Stimulated activated CD4-positive, alpha-beta T cell treated with anti-CD3 and anti-CD28 coated beads, TNF-alpha, amount 100 ng/mL, for 1 hour (primary cell): Measurements from ENCODE around the gene GPC5.
A peak's percentile ranks its signal among the peaks of the same experiment; 100 is the strongest.
"Not testable (repeated sequence)": the region's sequence is repeated elsewhere in the genome, so short reads cannot be mapped to it uniquely, and the experiment has no call there.

Source experiments
- DNase-seq, 3 donors: peaks; one replicate each; pipeline ENCODE4 v3.0.0-alpha.2; 2020; ENCODE audit warnings: low read depth in 3 of 3, low spot score in 1 of 3

GPC5 gene

DNA sequence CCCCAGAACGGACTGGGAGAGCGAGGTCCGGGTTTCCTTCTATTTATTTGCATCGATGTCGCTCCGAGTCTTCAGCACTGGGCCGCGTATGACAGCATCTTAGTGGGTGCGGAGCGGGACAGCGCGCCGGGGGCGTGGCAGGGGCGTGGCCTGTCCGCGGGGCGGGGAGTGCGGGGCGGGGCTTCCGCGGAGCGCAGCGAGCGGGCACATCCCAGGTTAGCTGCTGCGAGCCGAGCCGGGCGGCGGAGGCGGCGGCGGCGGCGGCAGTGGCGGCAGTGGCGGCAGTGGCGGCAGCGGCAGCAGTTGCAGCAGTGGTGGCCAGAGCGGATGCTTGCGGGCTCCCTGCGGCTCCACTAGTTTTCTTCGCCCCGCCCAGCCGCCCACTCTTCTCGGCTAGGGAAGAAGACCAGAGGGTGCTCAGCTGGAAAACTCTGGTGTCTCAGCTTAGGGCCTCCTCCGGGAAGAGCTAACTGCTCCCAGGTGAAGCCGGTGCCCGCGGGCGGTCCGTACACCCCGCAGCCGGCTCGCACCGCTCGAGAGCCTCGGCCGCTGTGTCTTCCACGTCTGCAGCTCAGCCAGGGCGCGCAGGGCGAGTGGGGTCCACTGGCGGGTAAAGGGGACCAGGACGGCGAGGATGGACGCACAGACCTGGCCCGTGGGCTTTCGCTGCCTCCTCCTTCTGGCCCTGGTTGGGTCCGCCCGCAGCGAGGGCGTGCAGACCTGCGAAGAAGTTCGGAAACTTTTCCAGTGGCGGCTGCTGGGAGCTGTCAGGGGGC lies at the start of gene GPC5:
Gene GPC5 (plus strand): TSS at position 209 of the 776 bp plus-strand sequence.
- peak; percentile 61 to 80 (median 74) for DNase-seq

DNA sequence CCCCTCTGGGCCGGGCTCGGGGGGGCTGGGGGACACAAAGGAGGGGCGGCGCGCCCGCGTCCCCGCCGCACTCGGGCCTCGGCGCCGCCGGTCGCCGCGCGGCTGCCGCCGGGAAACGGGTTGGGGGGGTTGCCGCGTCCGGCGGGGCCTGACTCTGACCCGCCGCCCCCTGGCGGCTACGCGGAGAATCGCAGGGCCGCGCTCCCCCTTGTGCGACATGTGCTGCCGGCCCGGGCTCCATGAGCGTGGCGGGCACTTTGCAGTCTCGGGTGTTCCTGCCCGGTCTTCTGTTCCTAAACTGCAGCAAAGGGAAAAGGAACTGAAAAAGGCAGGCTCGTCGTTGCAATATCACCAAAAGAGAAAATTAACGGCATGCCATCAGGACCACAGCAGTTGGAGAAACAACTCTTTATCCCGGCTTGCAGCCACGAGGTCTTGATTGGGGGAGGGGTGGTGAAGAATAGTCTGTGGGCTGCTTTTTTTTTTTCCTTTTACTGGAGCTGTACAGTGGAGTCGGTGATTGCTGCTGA lies 49.5 kb upstream of the GPC5 start:
- DNase-seq: peak; percentile 76 to 96 (median 82)

DNA sequence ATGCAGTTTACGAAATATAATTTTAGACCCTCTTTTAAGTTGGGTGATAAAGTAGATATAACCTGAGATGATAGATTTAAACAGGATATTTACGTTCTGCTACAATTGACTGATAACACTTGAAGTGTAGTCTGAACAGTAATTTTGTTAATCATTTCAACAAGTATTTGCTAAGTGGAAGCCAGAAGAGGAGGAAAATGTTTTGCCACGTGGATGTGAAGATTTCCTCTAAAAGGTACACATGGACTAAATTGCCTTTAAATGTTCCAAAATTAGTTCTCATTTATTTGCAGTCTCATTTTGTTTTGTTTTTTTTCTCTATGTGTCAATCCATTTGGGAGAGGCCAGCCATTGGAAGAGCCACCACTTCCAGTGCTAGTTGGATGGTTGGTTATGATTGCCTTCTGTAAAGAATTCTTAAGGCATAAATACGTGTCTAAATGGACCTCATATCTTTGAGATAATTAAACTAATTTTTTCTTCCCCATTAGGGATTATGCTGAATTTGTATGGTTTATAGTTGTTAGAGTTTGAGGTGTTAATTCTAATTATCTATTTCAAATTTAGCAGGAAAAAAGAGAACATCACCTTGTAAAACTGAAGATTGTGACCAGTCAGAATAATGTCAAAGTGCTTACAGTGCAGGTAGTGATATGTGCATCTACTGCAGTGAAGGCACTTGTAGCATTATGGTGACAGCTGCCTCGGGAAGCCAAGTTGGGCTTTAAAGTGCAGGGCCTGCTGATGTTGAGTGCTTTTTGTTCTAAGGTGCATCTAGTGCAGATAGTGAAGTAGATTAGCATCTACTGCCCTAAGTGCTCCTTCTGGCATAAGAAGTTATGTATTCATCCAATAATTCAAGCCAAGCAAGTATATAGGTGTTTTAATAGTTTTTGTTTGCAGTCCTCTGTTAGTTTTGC lies 48.2 kb upstream of the GPC5 start:
- no peak for DNase-seq

DNA sequence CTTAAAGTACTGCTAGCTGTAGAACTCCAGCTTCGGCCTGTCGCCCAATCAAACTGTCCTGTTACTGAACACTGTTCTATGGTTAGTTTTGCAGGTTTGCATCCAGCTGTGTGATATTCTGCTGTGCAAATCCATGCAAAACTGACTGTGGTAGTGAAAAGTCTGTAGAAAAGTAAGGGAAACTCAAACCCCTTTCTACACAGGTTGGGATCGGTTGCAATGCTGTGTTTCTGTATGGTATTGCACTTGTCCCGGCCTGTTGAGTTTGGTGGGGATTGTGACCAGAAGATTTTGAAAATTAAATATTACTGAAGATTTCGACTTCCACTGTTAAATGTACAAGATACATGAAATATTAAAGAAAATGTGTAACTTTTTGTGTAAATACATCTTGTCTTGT lies 47.3 kb upstream of the GPC5 start:
- DNase-seq: no peak

DNA sequence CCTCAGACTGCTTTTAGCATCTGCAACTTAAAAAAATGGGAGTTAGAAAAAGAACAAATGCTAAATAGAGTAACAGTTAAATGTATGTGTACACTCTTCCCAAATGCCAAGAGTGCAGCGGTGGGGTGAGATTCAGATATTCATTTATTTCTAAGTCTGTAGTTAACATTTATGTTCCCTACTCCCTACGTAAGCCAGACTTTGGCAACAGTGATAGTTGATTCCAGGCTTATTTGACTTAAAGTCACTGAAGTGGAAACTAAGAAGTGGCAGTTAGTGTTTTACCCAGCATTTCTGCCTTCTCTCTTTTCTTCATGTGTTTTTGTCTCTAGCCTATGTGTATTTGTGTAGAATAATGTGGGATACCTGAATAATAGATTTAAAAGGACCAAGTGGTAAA lies 46.4 kb upstream of the GPC5 start:
- DNase-seq: no peak

DNA sequence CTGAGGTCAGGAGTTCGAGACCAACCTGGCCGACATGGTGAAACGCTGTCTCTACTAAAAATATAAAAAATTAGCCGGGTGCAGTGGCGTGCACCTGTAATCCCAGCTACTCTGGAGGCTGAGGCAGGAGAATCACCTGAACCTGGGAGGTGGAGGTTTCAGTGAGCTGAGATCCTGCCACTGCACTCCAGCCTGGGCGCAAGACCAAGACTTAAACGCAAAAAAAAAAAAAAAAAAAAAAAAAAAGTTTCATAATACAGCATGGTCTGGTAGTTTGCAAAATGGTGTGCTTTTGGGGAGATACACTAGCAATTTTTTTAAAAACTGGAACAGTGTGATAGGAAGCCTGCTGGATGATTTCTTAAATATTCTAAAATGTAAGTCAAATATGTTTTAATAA lies 45.5 kb upstream of the GPC5 start:
- DNase-seq: not testable (repeated sequence)

DNA sequence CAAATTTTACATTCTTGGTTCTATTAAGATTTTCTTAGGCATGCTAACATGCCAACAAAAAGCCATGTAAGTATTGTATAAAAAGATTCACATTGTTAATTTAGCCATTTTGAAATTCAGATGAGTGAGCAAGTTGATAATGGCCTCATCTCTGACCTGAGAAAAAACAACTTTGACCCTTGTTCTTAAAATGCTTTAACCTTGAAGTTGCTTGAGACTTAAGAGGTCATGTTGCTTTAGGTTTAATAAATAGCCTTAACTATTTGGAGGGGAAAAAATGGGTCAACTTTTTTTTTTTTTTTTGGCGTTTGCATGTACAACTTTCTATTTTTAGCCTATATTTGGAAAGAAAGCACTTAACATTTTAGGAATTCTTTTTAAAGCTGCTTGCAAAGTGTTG lies 44.9 kb upstream of the GPC5 start:
- no peak for DNase-seq

DNA sequence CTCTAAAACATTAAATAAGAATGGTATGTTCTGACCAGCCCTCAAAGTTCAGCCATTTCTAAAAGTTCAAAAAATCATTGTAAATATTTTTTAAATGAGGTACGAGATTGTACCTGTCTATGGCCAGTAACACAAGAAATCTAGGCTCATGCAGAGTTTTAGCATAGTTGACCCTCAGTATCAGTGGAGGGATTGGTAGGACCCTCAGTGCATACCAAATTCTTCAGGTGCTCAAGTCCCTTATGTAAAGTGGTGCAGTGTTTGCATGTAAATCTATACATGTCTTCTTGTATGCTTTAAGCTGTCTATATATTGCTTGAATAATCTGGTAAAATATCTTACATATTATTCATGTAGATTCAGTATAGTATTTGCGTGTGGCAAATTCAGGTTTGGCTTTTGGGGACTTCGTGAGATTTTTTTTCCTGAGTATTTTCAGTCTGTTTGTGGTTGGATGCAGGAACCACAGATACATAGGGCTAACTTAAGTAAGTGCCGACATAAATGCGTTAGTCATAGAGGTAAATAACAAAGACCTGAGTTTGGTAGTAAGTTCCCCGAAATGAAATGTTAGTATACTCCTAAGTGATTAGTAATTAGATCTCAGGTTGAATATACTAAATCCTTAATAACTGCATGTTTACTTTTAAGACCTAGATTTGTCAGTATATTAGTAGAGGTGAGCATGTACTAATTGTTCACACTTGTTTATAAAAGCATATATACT lies 43.2 kb upstream of the GPC5 start:
- DNase-seq: no peak

DNA sequence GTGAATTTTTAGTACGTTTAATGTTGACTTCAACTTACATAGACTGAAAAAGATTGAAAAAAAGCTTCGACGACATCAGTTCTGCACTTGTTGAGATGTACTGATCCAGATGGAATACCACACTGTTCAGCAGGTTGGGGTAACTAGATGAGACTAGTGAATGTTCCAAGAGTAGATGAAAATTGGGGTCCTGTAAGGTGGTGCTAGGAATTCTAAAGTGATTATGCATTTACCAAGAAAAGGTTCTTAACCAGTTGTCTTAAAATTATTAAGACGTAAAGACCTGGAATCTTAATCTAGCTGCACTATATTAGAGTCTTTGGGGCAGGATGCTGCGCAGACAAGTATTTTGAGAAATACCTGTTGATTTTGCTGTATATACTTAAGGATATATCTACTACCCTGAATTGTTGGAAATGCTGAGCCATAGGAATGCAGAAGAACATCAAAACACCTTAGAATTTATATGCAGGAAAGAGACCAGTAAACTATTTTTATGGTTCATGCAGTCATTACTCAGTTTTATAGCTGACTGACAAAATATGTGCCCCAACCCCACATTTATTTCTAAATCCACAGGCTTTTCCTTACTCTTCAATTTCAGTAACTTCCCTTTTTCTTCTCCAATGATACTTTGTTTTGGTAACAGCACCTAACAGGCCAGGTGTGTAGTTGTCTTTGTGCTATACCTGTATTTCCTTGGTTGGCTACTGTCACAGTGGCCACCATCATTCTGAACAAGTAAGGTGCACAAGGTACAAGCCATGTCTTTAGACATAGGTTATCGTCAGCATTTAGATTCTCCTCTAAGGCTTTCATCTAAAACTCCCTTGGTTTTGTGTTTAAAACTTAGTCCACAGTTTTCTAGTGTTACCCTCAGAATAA lies 42.4 kb upstream of the GPC5 start:
- DNase-seq: no peak

DNA sequence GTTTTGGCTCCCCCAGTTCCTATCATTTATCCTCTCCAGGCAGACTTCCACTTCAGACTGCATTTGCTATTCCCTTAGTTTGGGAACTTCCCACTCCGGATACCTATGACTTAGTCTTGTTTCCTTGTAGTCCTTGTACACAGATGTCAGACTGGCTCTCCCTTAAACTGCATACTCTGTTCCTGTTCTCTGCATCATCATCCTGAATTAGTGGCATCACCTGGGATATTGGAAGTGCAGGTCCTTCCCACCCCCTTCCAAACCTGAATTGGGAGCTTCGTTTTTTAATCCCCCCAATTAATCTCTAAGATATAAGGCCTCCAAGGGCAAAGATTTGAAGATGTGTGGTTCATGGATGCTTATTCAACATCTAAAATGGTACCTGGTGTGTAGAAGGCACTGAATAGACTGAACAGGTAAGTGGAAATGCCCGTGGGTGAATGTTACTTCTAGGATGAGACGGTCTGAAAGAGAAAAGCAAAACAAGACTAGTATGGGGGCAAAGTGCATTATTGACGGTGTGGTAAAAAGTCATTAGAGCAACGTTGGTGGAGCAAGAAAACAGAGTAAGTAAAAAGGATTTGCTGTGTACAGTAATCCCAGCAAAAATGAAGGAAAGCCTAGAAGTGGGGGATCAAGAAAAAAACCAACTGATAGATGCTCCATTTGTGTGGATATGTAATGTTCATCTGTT lies 41.4 kb upstream of the GPC5 start:
- DNase-seq: no peak

DNA sequence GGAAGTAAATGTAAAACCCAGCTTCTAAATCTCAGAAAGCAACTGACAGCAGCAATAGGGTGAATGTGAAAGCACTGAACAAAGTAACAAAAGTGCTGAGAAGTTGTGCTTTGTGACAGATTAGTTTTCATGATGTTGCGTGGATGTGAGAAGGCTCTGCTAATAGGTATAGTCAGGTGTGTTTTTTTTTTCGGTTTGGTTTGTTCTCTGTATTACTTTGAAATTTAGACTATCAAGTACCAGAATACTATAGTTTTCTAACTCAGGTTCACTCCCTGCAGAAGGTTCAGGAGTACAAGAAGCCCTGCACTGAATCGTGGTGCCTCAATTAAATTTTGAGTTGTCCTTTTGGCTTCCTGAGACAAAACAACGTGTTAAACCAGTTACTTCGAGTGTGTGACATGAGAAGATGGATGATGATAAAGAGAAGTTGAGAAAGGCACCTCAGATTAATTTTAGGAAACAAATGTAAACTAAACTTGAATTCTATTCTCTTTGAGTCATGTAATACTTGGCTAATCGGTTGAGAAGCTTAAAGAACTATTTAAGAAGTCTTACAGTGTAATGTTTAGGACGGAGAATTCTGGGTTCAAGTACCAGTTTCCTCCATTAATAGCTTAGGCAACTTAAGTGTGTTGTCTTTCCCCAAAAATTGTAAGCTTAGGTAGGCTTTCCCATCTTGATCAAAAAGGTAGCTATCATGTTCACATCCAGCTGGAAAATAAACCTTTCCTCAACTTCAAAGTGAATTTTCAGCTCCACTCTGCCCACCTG lies 40.6 kb upstream of the GPC5 start:
- DNase-seq: no peak

DNA sequence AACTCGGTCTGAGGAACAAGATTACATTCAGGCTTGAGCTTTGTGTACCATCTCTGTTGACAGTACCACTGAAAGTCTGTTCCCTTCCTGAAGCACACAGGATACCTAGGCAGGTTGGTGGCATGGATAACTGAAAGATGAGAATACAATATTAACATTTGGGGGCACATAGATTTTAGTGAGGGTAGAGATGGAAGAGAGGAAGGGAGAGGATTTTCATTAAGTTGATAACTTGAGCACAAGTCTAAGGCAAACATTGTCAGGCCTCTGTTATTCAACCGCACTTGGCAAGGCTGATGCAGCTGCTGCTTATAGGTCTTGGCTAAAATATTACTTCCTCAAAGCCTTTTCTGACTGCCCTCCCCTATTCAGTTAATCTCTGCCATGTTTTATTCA lies 40.0 kb upstream of the GPC5 start:
- DNase-seq: no peak

DNA sequence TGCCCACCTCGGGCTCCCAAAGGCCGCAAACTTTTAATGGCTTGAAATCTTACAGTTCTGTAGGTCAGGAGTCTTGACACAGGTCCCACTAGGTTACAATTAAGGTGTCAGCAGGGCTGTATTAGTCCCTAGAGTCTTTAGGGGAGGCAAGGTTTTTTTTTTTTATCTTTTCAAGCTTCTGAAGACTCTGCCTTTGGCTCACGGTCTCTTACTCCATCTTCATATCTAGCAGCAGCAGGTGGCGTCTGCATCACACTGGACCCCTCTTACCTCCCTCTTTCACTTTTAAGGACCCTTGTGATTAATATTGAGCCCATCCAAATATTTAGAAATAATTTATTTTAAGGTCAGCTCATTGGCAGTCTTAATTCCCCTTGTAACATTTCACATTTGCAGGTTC lies 39.3 kb upstream of the GPC5 start:
- no peak for DNase-seq

DNA sequence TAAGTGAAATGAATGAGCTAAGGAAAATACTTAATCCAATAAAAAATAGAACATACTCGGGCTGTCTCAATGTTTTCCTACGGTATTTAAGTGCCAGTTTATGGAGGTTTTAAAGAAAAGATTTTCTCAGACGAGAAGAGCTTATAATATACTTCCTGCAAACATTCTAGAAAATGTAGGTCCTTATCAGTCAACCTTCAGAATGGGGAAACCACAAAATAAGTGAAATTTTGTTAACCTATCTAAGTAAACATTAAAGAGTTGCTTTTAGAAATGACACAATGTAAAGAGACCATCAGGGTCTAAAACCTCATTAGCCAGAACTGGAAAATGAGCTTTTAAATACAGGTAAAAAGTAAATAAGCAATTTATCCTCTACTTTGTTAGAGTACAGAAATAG lies 38.8 kb upstream of the GPC5 start:
- DNase-seq: no peak

DNA sequence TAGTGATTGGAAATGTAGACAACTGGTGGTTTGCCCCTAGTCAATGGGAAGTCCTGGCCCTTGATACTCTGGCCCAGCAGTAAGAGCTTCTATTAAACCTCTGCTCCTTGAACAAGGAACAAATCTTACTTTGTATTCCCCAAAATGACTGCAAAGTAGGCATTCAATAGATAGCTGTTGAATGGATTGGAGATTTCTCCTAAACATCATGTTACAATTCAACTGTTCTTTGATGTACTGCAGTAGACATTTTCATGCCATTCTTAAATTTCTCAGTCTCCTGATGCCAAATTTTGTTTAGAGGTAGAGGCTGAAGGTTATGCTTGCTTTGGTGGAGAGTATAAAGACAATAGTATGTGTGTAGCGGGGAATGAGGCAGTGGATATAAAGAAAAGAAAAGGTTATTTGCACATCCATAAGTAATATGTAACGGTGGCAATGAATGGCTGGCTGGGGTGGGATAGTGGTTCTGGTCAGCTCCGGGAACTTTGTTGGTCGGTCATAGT lies 38.1 kb upstream of the GPC5 start:
- no peak for DNase-seq

DNA sequence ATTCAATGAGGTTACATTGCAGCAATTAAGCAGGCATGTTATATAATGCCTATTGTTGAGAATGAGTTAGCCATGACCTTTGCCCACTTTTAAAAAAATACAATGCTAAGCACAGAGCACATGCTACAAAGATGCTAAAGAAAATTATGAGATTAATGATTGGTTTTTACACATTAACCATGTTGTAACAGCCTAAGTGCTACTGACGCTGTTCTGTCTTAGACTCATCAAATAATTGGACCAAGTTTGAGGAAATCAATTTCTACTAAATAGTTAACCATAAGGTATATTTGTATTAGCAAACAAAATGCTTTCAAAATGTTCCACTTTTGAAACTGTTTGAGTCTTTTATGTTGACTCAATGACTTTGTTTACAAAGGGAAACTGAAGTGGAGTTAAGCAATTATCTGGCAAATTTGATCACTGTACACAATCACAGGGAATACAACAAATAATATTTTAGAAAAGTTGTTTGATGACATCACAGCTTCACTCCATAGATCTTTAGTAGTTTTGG lies 36.6 kb upstream of the GPC5 start:
- no peak for DNase-seq

DNA sequence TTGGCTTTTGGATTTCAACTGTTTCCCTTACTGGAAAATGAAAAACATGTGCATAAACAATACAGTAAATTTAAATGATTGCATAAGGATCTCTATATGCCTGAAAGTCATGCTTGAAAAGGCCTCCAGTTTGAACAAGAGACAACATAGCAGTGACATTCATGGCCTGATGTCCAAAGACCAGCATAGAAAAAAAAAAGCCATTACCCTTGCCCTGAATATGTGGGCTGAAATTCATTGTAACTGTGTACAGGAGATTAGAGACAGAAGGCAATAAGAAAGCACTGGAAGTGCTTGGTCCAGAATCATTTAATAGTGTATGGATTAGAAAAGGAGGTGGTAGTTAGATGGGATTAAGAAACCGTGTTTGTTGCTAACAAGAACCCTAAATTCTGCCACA lies 35.5 kb upstream of the GPC5 start:
- no peak for DNase-seq

DNA sequence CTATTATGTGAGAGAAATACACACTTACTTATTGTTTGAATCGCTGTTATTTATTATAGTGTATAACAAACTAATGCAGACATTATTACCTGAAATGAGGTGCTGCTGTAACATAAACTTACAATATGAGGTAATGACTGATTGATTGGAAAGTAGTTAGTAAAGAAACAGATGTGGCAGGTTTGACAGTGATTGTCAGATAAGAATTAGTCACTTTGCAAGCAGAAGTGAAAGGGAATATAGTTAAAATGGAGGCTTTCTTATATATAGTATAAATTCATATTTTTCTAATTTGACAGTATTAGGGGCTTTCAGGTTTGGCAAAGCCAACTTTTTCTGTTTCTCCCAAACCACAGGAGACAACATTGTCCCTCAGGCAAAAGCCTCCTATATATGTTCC lies 30.3 kb upstream of the GPC5 start:
- no peak for DNase-seq
